OCI-LY1 (cell line): ENCODE results near the gene IQGAP3.

Source experiments
- H2AFZ ChIP-seq: fragments of 200-600 bp; sonication (generic), shearing (Covaris generic); 2 replicates; pipeline ENCODE4 v1.6.0; 2014; ENCODE audit warnings: antibody characterized with exemption, mild to moderate bottlenecking, low read length
- H3F3A ChIP-seq: fragments of 200-600 bp; sonication (generic), shearing (Covaris generic); 2 replicates; pipeline ENCODE4 v1.6.0; 2014; ENCODE audit warnings: mild to moderate bottlenecking, antibody characterized with exemption, low read length, moderate library complexity; ENCODE audit not compliant: insufficient read depth
- H3K27ac ChIP-seq: fragments of 200-600 bp; sonication (generic); 2 replicates; pipeline ENCODE4 v1.5.1; 2014; ENCODE audit warnings: low read length, mixed run types, mild to moderate bottlenecking, low read depth; ENCODE audit not compliant: poor library complexity, severe bottlenecking
- H3K27me3 ChIP-seq: fragments of 200-600 bp; sonication (generic); 2 replicates; pipeline ENCODE4 v1.6.0; 2014; ENCODE audit warnings: antibody characterized with exemption, mild to moderate bottlenecking, low read length, moderate library complexity; ENCODE audit not compliant: insufficient read depth
- H3K36me3 ChIP-seq: fragments of 200-600 bp; sonication (generic); 2 replicates; pipeline ENCODE4 v1.6.1; 2014; ENCODE audit warnings: mild to moderate bottlenecking, antibody characterized with exemption, low read length, moderate library complexity, mixed read lengths; ENCODE audit not compliant: insufficient read depth
- H3K4me1 ChIP-seq: fragments of 200-600 bp; sonication (generic); 2 replicates; pipeline ENCODE4 v1.5.1; 2014; ENCODE audit warnings: mild to moderate bottlenecking, low read length, moderate library complexity; ENCODE audit not compliant: insufficient read depth, severe bottlenecking
- H3K4me2 ChIP-seq: fragments of 200-600 bp; sonication (generic), shearing (Covaris generic); 2 replicates; pipeline ENCODE4 v1.6.1; 2014; ENCODE audit warnings: low read length
- H3K4me3 ChIP-seq: fragments of 200-600 bp; sonication (generic); 2 replicates; pipeline ENCODE4 v1.5.1; 2014; ENCODE audit warnings: low read length, low read depth, mild to moderate bottlenecking, mixed read lengths; ENCODE audit not compliant: poor library complexity, severe bottlenecking
- H3K79me2 ChIP-seq: fragments of 200-600 bp; shearing (Covaris generic); 2 replicates; pipeline ENCODE4 v1.6.1; 2016; ENCODE audit warnings: mixed run types, low read length, mixed read lengths; ENCODE audit not compliant: insufficient read depth
- H3K9ac ChIP-seq: fragments of 200-600 bp; sonication (generic), shearing (Covaris generic); 2 replicates; pipeline ENCODE4 v1.6.1; 2014; ENCODE audit warnings: mild to moderate bottlenecking, low read length, mixed read lengths
- H3K9me2 ChIP-seq: fragments of 200-600 bp; sonication (generic), shearing (Covaris generic); 2 replicates; pipeline ENCODE4 v1.6.1; 2014; ENCODE audit warnings: low read depth, mild to moderate bottlenecking, low read length, mixed read lengths
- H3K9me3 ChIP-seq: fragments of 200-600 bp; shearing (Covaris generic); 2 replicates; pipeline ENCODE4 v1.6.1; 2014; ENCODE audit warnings: low read length, mixed read lengths
- H4K20me1 ChIP-seq: fragments of 200-600 bp; sonication (generic), shearing (Covaris generic); 2 replicates; pipeline ENCODE4 v1.6.0; 2016; ENCODE audit warnings: mild to moderate bottlenecking, low read length; ENCODE audit not compliant: insufficient read depth
- CTCF ChIP-seq: fragments of 200-600 bp; sonication (generic), shearing (Covaris generic); IDR thresholded peaks from 2 replicates; pipeline ENCODE4 v1.5.1; 2017; ENCODE audit warnings: mild to moderate bottlenecking, antibody characterized with exemption, low read length, moderate library complexity, mixed read lengths
- EZH2 ChIP-seq: fragments of 200-600 bp; sonication (generic), shearing (Covaris generic); IDR thresholded peaks from 2 replicates; pipeline ENCODE4 v1.8.0; 2017; ENCODE audit warnings: borderline replicate concordance, mixed run types, mild to moderate bottlenecking, antibody characterized with exemption, low read length, moderate library complexity, mixed read lengths

IQGAP3 gene

GRCh38 chr1:156497743-156498431 is 74.5 kb downstream of the IQGAP3 start:
- TF ChIP-seq CTCF = no peak
- no peak for TF ChIP-seq EZH2
- H3K9me2 ChIP-seq = no peaks in the 10 kb centered on the region
- no peaks in the 10 kb centered on the region for H3K9me3 ChIP-seq
- H3K4me2 ChIP-seq = peak overlapping the region; percentile 97
- peaks cover 83% of the 10 kb centered on the region for H3K4me1 ChIP-seq
- peaks cover 9% of the 10 kb centered on the region; the same call in 1 of the 2 replicates for H3K36me3 ChIP-seq
- no peak overlapping the region for H2AFZ ChIP-seq
- H4K20me1 ChIP-seq = no peaks in the 10 kb centered on the region
- H3K27me3 ChIP-seq = no peaks in the 10 kb centered on the region
- H3K4me3 ChIP-seq = peak overlapping the region; percentile 94
- H3K79me2 ChIP-seq = peaks cover 56% of the 10 kb centered on the region
- peak overlapping the region; percentile 90 for H3K9ac ChIP-seq
- H3K27ac ChIP-seq = peak overlapping the region; percentile 100
- H3F3A ChIP-seq = no peaks in the 10 kb centered on the region

- H3K4me3 ChIP-seq = peak overlapping the region; percentile 94
- H3K9me3 ChIP-seq = no peaks in the 10 kb centered on the region
- H3K4me2 ChIP-seq = peak overlapping the region; percentile 97
- H3K79me2 ChIP-seq = peaks cover 56% of the 10 kb centered on the region
- no peaks in the 10 kb centered on the region for H3F3A ChIP-seq
- H3K27ac ChIP-seq = peak overlapping the region; percentile 100
- H3K9me2 ChIP-seq = no peaks in the 10 kb centered on the region
- H4K20me1 ChIP-seq = no peaks in the 10 kb centered on the region
- TF ChIP-seq EZH2 = no peak
- TF ChIP-seq CTCF = no peak
- H3K9ac ChIP-seq = peak overlapping the region; percentile 90
- peaks cover 9% of the 10 kb centered on the region; the same call in 1 of the 2 replicates for H3K36me3 ChIP-seq
- H2AFZ ChIP-seq = no peak overlapping the region
- H3K27me3 ChIP-seq = no peaks in the 10 kb centered on the region
- H3K4me1 ChIP-seq = peaks cover 83% of the 10 kb centered on the region
Observed at GRCh38 chr1:156497078-156497742, 75.2 kb downstream of the IQGAP3 start.

DNA sequence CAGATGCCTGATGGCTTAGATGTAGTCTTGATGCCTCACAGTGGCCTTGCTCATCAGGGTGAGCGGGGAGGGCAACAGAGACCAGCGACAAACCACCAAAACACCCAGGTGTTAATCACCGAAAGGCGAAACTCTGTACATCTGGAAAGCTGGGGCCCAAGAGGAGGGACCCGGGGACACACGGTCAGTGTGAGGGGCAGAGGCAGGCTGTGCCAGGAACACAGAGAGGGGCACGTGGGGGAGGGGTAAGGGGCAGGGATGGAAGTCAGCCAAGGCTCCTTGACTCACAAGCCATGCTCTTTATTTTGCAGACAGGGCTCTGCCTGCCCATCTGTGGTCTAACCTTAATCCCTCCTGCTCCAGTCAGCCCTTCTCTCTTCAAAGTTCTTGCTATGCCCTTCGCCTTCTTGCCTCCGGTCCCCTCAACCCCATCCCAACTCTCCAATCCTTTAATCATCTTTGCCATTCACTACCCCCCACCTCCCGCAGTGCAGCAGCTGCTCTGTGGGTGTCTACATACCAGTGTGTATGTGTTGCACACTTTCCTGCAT is 76.1 kb downstream of the IQGAP3 start:
- peak overlapping the region; percentile 90 for H3K9ac ChIP-seq
- H3F3A ChIP-seq = no peaks in the 10 kb centered on the region
- peaks cover 13% of the 10 kb centered on the region; the same call in 1 of the 2 replicates for H3K36me3 ChIP-seq
- H4K20me1 ChIP-seq = no peaks in the 10 kb centered on the region
- peak overlapping the region; percentile 100 for H3K27ac ChIP-seq
- H3K9me2 ChIP-seq = no peaks in the 10 kb centered on the region
- no peaks in the 10 kb centered on the region for H3K9me3 ChIP-seq
- TF ChIP-seq EZH2 = no peak
- TF ChIP-seq CTCF = no peak
- peaks cover 83% of the 10 kb centered on the region for H3K4me1 ChIP-seq
- no peak overlapping the region for H2AFZ ChIP-seq
- no peaks in the 10 kb centered on the region for H3K27me3 ChIP-seq
- peaks cover 62% of the 10 kb centered on the region for H3K79me2 ChIP-seq
- H3K4me2 ChIP-seq = peak overlapping the region; percentile 97
- peak overlapping the region; percentile 94 for H3K4me3 ChIP-seq
